ENCODE measurements around the gene SYCE3.

The SYCE3 gene

GRCh38 chr22:50516068-50516467 is 46.7 kb downstream of the SYCE3 start:
- DNase-seq: no peak

GRCh38 chr22:50513175-50513574 is 49.5 kb downstream of the SYCE3 start:
- no peak for DNase-seq

GRCh38 chr22:50508897-50509296 is 53.8 kb downstream of the SYCE3 start:
- DNase-seq: no peak

GRCh38 chr22:50507991-50508884 is 54.5 kb downstream of the SYCE3 start, which contains the start of gene NCAPH2:
NCAPH2 (plus strand) TSS chr22:50508224; CDS start chr22:50508338, 114 bp downstream.
- peak; percentile 98 for DNase-seq

- peak; percentile 91 for DNase-seq
Measured at GRCh38 chr22:50507421-50507990, 55.2 kb downstream of the SYCE3 start, which contains the start of gene LMF2. LMF2 (minus strand) TSS chr22:50507702; CDS start chr22:50507675, 27 bp downstream.

GRCh38 chr22:50506611-50507420 is 55.9 kb downstream of the SYCE3 start:
- DNase-seq: no peak

- no peak for DNase-seq
Measured at GRCh38 chr22:50505776-50506610, 56.7 kb downstream of the SYCE3 start.

- DNase-seq: no peak
Measured at GRCh38 chr22:50505276-50505775, 57.4 kb downstream of the SYCE3 start.

- DNase-seq: no peak
Measured at GRCh38 chr22:50504369-50505211, 58.1 kb downstream of the SYCE3 start.

GRCh38 chr22:50503475-50504145 is 59.1 kb downstream of the SYCE3 start:
- DNase-seq: no peak

- no peak for DNase-seq
Measured at GRCh38 chr22:50502628-50503474, 59.9 kb downstream of the SYCE3 start.

GRCh38 chr22:50502096-50502495 is 60.6 kb downstream of the SYCE3 start:
- DNase-seq: no peak
